GM18526 (cell line): ENCODE results near the gene ZNF81.

Source experiments
- POLR2A ChIP-seq: IDR thresholded peaks from 3 replicates; pipeline ENCODE4 v1.6.1; 2011; ENCODE audit not compliant: insufficient read length; ENCODE audit errors: extremely low read depth

ZNF81 gene

GRCh38 chrX:47840111-47840510 lies 3.4 kb downstream of the ZNF81 start:
- no peak for TF ChIP-seq POLR2A

GRCh38 chrX:47843363-47843762 lies 6.7 kb downstream of the ZNF81 start:
- TF ChIP-seq POLR2A: no peak

- TF ChIP-seq POLR2A: no peak
These were observed 7.4 kb downstream of the ZNF81 start for GRCh38 chrX:47844117-47844516.

GRCh38 chrX:47846040-47846439 lies 9.3 kb downstream of the ZNF81 start:
- TF ChIP-seq POLR2A: no peak

DNA sequence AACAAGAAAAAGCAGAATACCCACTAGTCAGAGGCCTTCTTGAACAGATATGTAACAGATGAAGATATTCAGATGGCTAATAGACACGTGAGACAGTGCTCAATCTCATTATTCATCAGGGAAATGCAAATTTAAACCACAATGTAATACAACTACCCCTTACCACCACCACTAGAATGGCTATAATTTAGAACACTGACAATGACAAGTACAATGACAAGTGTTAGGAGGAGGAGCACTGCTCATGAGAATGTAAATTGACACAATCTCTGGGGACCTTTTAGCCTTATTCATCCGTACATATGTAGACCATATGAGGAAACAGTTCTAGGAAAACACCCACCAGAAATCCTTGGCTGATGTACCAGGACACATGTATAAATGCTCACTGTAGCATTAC lies 13.1 kb downstream of the ZNF81 start:
- TF ChIP-seq POLR2A: no peak

DNA sequence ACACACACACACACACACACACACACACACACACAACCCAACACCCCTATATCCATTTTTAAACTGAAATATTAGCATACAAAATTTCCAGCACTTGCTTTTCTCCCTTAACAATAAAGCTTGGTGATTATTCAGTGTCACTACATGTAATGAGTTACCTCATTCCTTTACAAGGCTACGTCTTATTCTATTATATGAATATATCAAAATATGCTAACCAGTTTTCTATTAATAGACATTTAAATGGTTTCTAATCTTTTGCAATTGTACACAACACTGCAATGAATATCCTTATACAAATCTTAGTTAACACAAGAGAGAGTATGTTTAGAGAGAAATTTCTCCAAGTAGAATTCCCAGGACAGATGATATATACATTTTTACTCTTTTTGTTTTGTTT lies 14.2 kb downstream of the ZNF81 start:
- no peak for TF ChIP-seq POLR2A

GRCh38 chrX:47854474-47854873 lies 17.8 kb downstream of the ZNF81 start:
- TF ChIP-seq POLR2A: no peak

DNA sequence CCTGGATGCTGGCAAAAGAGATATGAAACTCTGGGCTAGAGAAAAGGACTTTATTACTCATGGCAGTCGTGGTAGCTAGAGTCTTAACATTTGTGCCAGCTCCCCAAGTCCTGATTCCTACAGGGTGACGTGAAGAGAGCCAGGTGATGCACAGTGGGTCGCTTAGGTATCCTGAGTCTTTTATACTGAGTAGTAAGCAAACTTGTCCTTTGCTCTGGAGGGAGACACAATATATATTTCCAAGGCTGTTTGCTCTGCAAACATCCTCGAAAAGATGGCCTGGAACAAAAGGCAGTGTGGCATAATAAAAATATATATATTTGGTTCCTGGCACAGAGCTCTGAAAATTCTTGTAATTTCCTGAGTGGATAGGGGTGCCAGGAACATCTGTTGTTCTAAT lies 23.0 kb downstream of the ZNF81 start:
- no peak for TF ChIP-seq POLR2A

DNA sequence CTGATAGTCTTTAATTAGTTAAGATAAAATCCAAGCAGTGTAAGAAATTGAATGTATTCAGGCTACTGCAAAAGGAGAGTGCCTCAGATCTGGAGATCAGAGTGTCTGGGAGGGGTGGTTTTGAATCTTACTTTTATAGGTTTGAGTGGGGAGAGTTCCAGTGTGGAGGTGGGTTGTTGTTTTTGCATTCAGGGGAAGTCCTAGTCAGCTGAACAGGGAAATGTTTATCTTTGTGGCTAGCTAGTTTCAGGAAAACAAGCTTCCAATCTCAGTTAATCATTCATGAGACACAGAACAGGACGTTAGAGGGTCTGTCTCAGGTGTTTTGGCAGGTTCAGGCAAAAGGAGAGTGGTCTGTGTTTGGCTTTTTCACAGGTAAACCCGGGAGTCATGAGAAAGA lies 26.0 kb downstream of the ZNF81 start:
- no peak for TF ChIP-seq POLR2A

GRCh38 chrX:47863187-47863586 lies 26.5 kb downstream of the ZNF81 start:
- no peak for TF ChIP-seq POLR2A

- TF ChIP-seq POLR2A: no peak
These were observed 27.6 kb downstream of the ZNF81 start for GRCh38 chrX:47864300-47864699.

DNA sequence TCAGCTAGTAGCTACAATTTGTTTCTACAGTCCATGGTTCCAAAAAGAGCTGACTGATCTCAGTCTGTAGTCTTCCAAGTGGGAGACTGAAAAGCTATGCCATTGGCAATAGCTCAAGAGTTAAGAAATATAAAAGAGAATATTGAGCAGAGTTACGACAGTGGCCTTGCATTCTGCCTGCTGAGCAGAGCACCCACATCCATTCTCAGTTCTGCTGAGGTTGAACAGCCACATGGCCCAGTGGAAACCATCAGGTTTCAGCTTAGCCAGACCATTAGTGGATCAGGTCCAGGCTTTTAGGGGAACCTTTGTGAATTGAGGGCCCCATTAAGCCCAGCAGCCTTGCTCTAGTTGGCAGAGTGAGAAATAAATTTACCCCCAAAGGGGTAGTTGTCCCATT lies 28.1 kb downstream of the ZNF81 start:
- TF ChIP-seq POLR2A: no peak

DNA sequence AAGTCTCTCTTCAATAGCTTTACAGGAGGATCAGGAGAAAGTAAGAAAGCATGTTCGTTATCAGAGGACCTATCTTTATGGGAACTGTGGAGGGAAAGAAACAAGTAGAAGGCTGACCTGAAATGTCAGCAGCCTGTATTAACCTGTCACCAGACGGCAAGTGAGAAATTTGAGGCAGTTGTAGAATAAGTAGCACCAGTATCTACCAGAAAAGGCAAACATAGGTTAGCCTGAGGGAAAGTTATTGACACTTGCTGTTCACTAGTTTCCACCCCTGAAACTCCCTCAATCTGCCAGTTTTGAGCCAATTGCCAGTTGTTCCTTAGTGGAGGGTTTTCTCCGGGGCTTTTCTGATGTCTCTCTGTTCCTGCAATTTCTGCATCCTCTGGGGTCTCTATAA lies 36.4 kb downstream of the ZNF81 start:
- TF ChIP-seq POLR2A: no peak

DNA sequence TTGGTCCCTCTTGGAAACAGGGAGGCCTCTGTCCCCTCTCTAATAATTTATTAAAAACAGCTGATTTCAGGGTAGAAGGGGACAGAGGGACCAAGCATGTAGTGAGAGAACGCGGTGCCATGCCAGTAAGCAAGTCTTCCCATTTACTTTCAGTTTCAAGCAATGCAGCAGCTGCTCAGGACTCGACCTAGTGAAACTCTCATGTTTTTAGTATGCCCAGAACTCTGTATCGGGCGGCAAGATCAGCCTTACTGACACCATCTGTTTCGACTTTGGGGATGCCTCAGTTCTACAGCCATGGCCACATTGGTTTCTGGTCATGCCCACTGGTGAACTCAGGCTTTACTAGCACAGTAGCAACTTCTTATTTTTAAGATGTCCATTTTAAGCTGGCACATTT lies 40.6 kb downstream of the ZNF81 start:
- no peak for TF ChIP-seq POLR2A

DNA sequence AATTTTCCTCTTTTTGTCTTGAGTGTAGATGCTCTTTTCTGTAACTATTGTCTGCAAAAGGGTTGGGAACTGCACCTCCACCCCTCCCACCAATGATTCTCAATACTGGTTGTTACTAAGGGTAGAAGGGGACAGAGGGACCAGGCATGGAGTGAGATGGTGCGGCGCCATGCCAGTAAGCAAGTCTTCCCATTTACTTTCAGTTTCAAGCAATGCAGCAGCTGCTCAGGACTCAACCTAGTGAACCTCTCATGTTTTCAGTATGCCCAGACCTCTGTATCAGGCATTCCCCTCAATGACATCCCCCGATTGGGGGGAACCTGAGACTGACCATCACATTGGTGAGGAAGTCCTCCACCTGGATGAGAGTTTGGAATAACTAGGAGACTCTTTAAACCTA lies 41.5 kb downstream of the ZNF81 start:
- no peak for TF ChIP-seq POLR2A

GRCh38 chrX:47879463-47879862 lies 42.8 kb downstream of the ZNF81 start:
- no peak for TF ChIP-seq POLR2A

DNA sequence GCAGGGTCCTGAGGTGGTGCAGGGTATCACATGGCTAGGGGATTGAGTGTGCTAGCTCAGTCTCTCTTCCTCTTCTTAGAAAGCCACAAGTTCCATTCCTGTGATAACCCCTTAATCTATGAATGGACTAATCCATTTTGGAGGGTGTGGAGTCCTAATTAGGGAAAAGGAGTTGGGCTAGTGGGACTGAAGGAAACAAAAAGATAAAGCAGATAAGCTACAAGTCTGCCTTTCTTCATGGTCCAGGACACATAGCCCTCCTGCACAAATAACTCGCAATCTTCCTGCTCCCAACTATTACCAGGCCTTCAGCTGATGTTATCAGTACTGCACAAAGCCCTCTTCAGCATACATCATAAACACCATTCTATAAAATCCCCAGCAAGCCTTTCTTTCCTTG lies 44.2 kb downstream of the ZNF81 start:
- TF ChIP-seq POLR2A: no peak

GRCh38 chrX:47885501-47885900 lies 48.8 kb downstream of the ZNF81 start:
- no peak for TF ChIP-seq POLR2A

GRCh38 chrX:47898024-47898423 lies 61.3 kb downstream of the ZNF81 start:
- no peak for TF ChIP-seq POLR2A

GRCh38 chrX:47900833-47901232 lies 64.1 kb downstream of the ZNF81 start:
- no peak for TF ChIP-seq POLR2A
